Measurements from ENCODE around the gene EDAR.

EDAR gene

GRCh38 chr2:108904680-108905079 lies 84.3 kb downstream of the EDAR start:
- DNase-seq (ENCODE audit: low read depth) = no peak
- no peak overlapping the region for H3K4me3 ChIP-seq (ENCODE audit: low read length)
- no peak for TF ChIP-seq CTCF (IDR thresholded peaks at IDR 0.05; ENCODE audit: insufficient read depth, low read depth, low read length, missing control alignments)

GRCh38 chr2:108898315-108899082 lies 90.5 kb downstream of the EDAR start:
- H3K4me3 ChIP-seq (ENCODE audit: low read length) = no peak overlapping the region
- no peak for TF ChIP-seq CTCF (IDR thresholded peaks at IDR 0.05; ENCODE audit: insufficient read depth, low read depth, low read length, missing control alignments)
- DNase-seq (ENCODE audit: low read depth) = no peak

GRCh38 chr2:108896741-108897140 lies 92.3 kb downstream of the EDAR start:
- no peak overlapping the region for H3K4me3 ChIP-seq (ENCODE audit: low read length)
- no peak for TF ChIP-seq CTCF (IDR thresholded peaks at IDR 0.05; ENCODE audit: insufficient read depth, low read depth, low read length, missing control alignments)
- no peak for DNase-seq (ENCODE audit: low read depth)

GRCh38 chr2:108895188-108895587 lies 93.8 kb downstream of the EDAR start:
- no peak for DNase-seq (ENCODE audit: low read depth)
- H3K4me3 ChIP-seq (ENCODE audit: low read length) = no peak overlapping the region
- no peak for TF ChIP-seq CTCF (IDR thresholded peaks at IDR 0.05; ENCODE audit: insufficient read depth, low read depth, low read length, missing control alignments)

GRCh38 chr2:108894766-108895165 lies 94.3 kb downstream of the EDAR start:
- DNase-seq (ENCODE audit: low read depth) = no peak
- TF ChIP-seq CTCF (IDR thresholded peaks at IDR 0.05; ENCODE audit: insufficient read depth, low read depth, low read length, missing control alignments) = no peak

GRCh38 chr2:108893277-108893676 lies 95.7 kb downstream of the EDAR start:
- DNase-seq (ENCODE audit: low read depth) = no peak
- TF ChIP-seq CTCF (IDR thresholded peaks at IDR 0.05; ENCODE audit: insufficient read depth, low read depth, low read length, missing control alignments) = no peak
- no peak overlapping the region for H3K4me3 ChIP-seq (ENCODE audit: low read length)

More at GRCh38 chr2:108894766-108895165, 94.3 kb downstream of the EDAR start:
- no peak overlapping the region for H3K4me3 ChIP-seq (ENCODE audit: low read length)

- TF ChIP-seq CTCF (IDR thresholded peaks at IDR 0.05; ENCODE audit: insufficient read depth, low read depth, low read length, missing control alignments) = no peak
- no peak overlapping the region for H3K4me3 ChIP-seq (ENCODE audit: low read length)
- no peak for DNase-seq (ENCODE audit: low read depth)
Observed at GRCh38 chr2:108889907-108890306, 99.1 kb downstream of the EDAR start.

All from epithelial cell of esophagus (primary cell).